Upper lobe of left lung (tissue), 4 donors: ENCODE measurements around the gene SRP19.

ENCODE experiments used
- CTCF ChIP-seq, 6 experiments: fragments of 450-650 bp in 4 of 6; fragments of 200-600 bp in 2 of 6; sonication (generic) in 2 of 6; IDR thresholded peaks; one replicate each; pipeline ENCODE4 v1.5.1; 2016 to 2019; ENCODE audit warnings: antibody characterized with exemption in 6 of 6
- POLR2A ChIP-seq, 4 donors: fragments of 450-650 bp; IDR thresholded peaks; one replicate each; pipeline ENCODE4 v1.5.1; 2016 to 2017; ENCODE audit warnings: antibody characterized with exemption in 4 of 4, mild to moderate bottlenecking in 2 of 4
- POLR2AphosphoS5 ChIP-seq, 2 donors: sonication (generic); formaldehyde crosslinking; IDR thresholded peaks; one replicate each; pipeline ENCODE4 v1.5.1; 2017; ENCODE audit warnings: antibody characterized with exemption in 2 of 2

- TF ChIP-seq POLR2A (IDR thresholded peaks at IDR 0.05) (no peak), CTCF (IDR thresholded peaks at IDR 0.05) (no peak), POLR2AphosphoS5 (IDR thresholded peaks at IDR 0.05) (no peak)
These were observed 30.7 kb upstream of the SRP19 start for GRCh38 chr5:112830378-112830777.
